Measurements from ENCODE around the gene LOC101059915.
"Not testable (repeated sequence)": the region's sequence is repeated elsewhere in the genome, so short reads cannot be mapped to it uniquely, and the experiment has no call there.

LOC101059915 gene

GRCh38 chrX:71702853-71703252, 35.5 kb downstream of the LOC101059915 start:
- not testable (repeated sequence) for H3K9me3 ChIP-seq (ENCODE audit: control insufficient read depth, low read length); H3K4me3 ChIP-seq (ENCODE audit: insufficient read depth, low read depth, low read length); H3K27me3 ChIP-seq (ENCODE audit: control insufficient read depth, insufficient read depth, low read length, poor library complexity, severe bottlenecking); H3K4me1 ChIP-seq (ENCODE audit: control insufficient read depth, insufficient read depth, low read length); H3K36me3 ChIP-seq (ENCODE audit: control insufficient read depth, insufficient read depth, low read length); H3K27ac ChIP-seq (ENCODE audit: insufficient read depth, low read depth, low read length, poor library complexity, severe bottlenecking)
- no CpG with 5 or more reads among the region's 12 CpGs for WGBS, 2 experiments

GRCh38 chrX:71714064-71714463, 46.7 kb downstream of the LOC101059915 start:
- not testable (repeated sequence) for H3K27ac ChIP-seq (ENCODE audit: insufficient read depth, low read depth, low read length, poor library complexity, severe bottlenecking); H3K27me3 ChIP-seq (ENCODE audit: control insufficient read depth, insufficient read depth, low read length, poor library complexity, severe bottlenecking); H3K4me3 ChIP-seq (ENCODE audit: insufficient read depth, low read depth, low read length); H3K36me3 ChIP-seq (ENCODE audit: control insufficient read depth, insufficient read depth, low read length); H3K9me3 ChIP-seq (ENCODE audit: control insufficient read depth, low read length); H3K4me1 ChIP-seq (ENCODE audit: control insufficient read depth, insufficient read depth, low read length)
- WGBS, 2 experiments, result no CpG with 5 or more reads among the region's 14 CpGs

GRCh38 chrX:71715551-71715950, 48.2 kb downstream of the LOC101059915 start:
- H3K4me1 ChIP-seq (ENCODE audit: control insufficient read depth, insufficient read depth, low read length); H3K9me3 ChIP-seq (ENCODE audit: control insufficient read depth, low read length); H3K27ac ChIP-seq (ENCODE audit: insufficient read depth, low read depth, low read length, poor library complexity, severe bottlenecking); H3K27me3 ChIP-seq (ENCODE audit: control insufficient read depth, insufficient read depth, low read length, poor library complexity, severe bottlenecking); H3K4me3 ChIP-seq (ENCODE audit: insufficient read depth, low read depth, low read length); H3K36me3 ChIP-seq (ENCODE audit: control insufficient read depth, insufficient read depth, low read length): not testable (repeated sequence)
- WGBS, 2 experiments, result no CpG with 5 or more reads among the region's 8 CpGs

GRCh38 chrX:71716323-71716722, 49.0 kb downstream of the LOC101059915 start:
- H3K27ac ChIP-seq (ENCODE audit: insufficient read depth, low read depth, low read length, poor library complexity, severe bottlenecking); H3K4me3 ChIP-seq (ENCODE audit: insufficient read depth, low read depth, low read length); H3K27me3 ChIP-seq (ENCODE audit: control insufficient read depth, insufficient read depth, low read length, poor library complexity, severe bottlenecking); H3K9me3 ChIP-seq (ENCODE audit: control insufficient read depth, low read length); H3K4me1 ChIP-seq (ENCODE audit: control insufficient read depth, insufficient read depth, low read length); H3K36me3 ChIP-seq (ENCODE audit: control insufficient read depth, insufficient read depth, low read length): not testable (repeated sequence)
- no CpG with 5 or more reads among the region's 12 CpGs for WGBS, 2 experiments

GRCh38 chrX:71718185-71718584, 50.8 kb downstream of the LOC101059915 start, which contains the start of gene CXorf49:
TSS of gene CXorf49 (minus strand) at chrX:71718285. CDS start at chrX:71718151, 134 bp downstream.
- no CpG with 5 or more reads among the region's 30 CpGs for whole genome bisulfite sequencing, 2 experiments
- H3K36me3 ChIP-seq (ENCODE audit: control insufficient read depth, insufficient read depth, low read length); H3K4me1 ChIP-seq (ENCODE audit: control insufficient read depth, insufficient read depth, low read length); H3K27me3 ChIP-seq (ENCODE audit: control insufficient read depth, insufficient read depth, low read length, poor library complexity, severe bottlenecking); H3K9me3 ChIP-seq (ENCODE audit: control insufficient read depth, low read length); H3K27ac ChIP-seq (ENCODE audit: insufficient read depth, low read depth, low read length, poor library complexity, severe bottlenecking); H3K4me3 ChIP-seq (ENCODE audit: insufficient read depth, low read depth, low read length): not testable (repeated sequence)

GRCh38 chrX:71719195-71719594, 51.8 kb downstream of the LOC101059915 start:
- H3K9me3 ChIP-seq (ENCODE audit: control insufficient read depth, low read length); H3K36me3 ChIP-seq (ENCODE audit: control insufficient read depth, insufficient read depth, low read length); H3K27me3 ChIP-seq (ENCODE audit: control insufficient read depth, insufficient read depth, low read length, poor library complexity, severe bottlenecking); H3K4me3 ChIP-seq (ENCODE audit: insufficient read depth, low read depth, low read length); H3K4me1 ChIP-seq (ENCODE audit: control insufficient read depth, insufficient read depth, low read length); H3K27ac ChIP-seq (ENCODE audit: insufficient read depth, low read depth, low read length, poor library complexity, severe bottlenecking): not testable (repeated sequence)
- 100% methylated on average over 4 of the region's 30 CpGs; no CpG with 5 or more reads in 1 of the 2 experiments for WGBS, 2 experiments

- not testable (repeated sequence) for H3K4me3 ChIP-seq (ENCODE audit: insufficient read depth, low read depth, low read length); H3K9me3 ChIP-seq (ENCODE audit: control insufficient read depth, low read length); H3K4me1 ChIP-seq (ENCODE audit: control insufficient read depth, insufficient read depth, low read length); H3K27me3 ChIP-seq (ENCODE audit: control insufficient read depth, insufficient read depth, low read length, poor library complexity, severe bottlenecking); H3K36me3 ChIP-seq (ENCODE audit: control insufficient read depth, insufficient read depth, low read length); H3K27ac ChIP-seq (ENCODE audit: insufficient read depth, low read depth, low read length, poor library complexity, severe bottlenecking)
- WGBS, 2 experiments, result no CpG with 5 or more reads among the region's 20 CpGs
Measured at GRCh38 chrX:71720289-71720886, 53.0 kb downstream of the LOC101059915 start.

All from ectodermal cell (in vitro differentiated cells).